Measurements from ENCODE around the gene AQP11.
A peak's percentile ranks its signal among the peaks of the same experiment; 100 is the strongest.

The AQP11 gene

DNA sequence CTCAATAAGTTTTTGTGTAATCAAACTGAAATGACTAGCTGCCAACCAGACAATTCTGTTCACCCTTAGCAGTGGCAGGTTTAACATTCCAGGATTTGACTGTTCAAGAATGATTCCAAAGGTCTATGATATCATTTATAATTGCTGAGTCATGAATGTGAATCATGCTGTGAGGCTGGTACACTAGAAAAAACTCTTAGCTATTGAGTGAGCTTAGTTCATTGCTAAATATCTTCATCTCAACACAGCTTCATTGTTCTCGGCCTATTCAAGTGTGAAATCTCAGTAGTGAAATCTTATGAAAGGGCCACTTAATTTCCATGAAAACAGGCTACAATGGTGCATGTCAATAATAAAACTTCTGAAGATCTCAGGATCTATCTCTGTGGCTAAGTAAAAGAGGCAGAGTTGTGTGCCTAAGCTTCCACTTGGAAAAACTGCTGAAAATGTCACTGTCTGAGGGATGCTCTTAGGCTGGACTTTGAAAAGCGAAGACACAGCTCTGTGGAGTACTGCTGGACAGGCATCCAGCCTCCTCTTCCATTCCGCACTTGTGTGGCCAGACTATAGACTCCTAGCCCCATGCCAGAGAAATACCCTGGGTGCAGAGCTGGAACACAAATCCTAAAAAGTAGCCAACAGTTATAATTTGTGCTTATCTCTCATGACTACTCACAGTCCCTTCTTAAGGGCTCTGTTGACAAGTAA is 12.8 kb downstream of the AQP11 start:
- TF ChIP-seq, protein P1, sequence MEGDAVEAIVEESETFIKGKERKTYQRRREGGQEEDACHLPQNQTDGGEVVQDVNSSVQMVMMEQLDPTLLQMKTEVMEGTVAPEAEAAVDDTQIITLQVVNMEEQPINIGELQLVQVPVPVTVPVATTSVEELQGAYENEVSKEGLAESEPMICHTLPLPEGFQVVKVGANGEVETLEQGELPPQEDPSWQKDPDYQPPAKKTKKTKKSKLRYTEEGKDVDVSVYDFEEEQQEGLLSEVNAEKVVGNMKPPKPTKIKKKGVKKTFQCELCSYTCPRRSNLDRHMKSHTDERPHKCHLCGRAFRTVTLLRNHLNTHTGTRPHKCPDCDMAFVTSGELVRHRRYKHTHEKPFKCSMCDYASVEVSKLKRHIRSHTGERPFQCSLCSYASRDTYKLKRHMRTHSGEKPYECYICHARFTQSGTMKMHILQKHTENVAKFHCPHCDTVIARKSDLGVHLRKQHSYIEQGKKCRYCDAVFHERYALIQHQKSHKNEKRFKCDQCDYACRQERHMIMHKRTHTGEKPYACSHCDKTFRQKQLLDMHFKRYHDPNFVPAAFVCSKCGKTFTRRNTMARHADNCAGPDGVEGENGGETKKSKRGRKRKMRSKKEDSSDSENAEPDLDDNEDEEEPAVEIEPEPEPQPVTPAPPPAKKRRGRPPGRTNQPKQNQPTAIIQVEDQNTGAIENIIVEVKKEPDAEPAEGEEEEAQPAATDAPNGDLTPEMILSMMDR (IDR thresholded peaks at IDR 0.05; ENCODE audit: low read depth, low read length, missing control alignments), result no peak
- Histone ChIP-seq H3K27me3 (replicated peaks) (no peaks in the 10 kb centered on the region), H3K27ac (peak overlapping the region; percentile 66), H3K36me3 (replicated peaks) (no peaks in the 10 kb centered on the region), H3K4me3 (ENCODE audit: low read depth, low read length) (no peak overlapping the region)
- DNase-seq, result peak; percentile 69
- in situ Hi-C loops (cut with HindIII; ENCODE audit: low pct_ligation_motif_present, low sequenced_read_pairs), result no loop called here

- TF ChIP-seq, protein P1 (IDR thresholded peaks at IDR 0.05; ENCODE audit: low read depth, low read length, missing control alignments), result no peak
- H3K36me3 ChIP-seq (replicated peaks), result no peaks in the 10 kb centered on the region
- H3K27ac ChIP-seq, result no peak overlapping the region
- H3K27me3 ChIP-seq (replicated peaks), result no peaks in the 10 kb centered on the region
- no peak overlapping the region for H3K4me3 ChIP-seq (ENCODE audit: low read depth, low read length)
- in situ Hi-C loops (cut with HindIII; ENCODE audit: low pct_ligation_motif_present, low sequenced_read_pairs), result no loop called here
- no peak for DNase-seq
Observed at GRCh38 chr11:77604281-77604680, 14.5 kb downstream of the AQP11 start.

- no peak overlapping the region for H3K27ac ChIP-seq
- DNase-seq, result no peak
- in situ Hi-C loops (cut with HindIII; ENCODE audit: low pct_ligation_motif_present, low sequenced_read_pairs), result no loop called here
- H3K4me3 ChIP-seq (ENCODE audit: low read depth, low read length), result no peak overlapping the region
- H3K36me3 ChIP-seq (replicated peaks), result peaks cover 14% of the 10 kb centered on the region
- TF ChIP-seq, protein P1 (IDR thresholded peaks at IDR 0.05; ENCODE audit: low read depth, low read length, missing control alignments), result no peak
- H3K27me3 ChIP-seq (replicated peaks), result no peaks in the 10 kb centered on the region
Observed at GRCh38 chr11:77609234-77609633, 19.5 kb downstream of the AQP11 start.

GRCh38 chr11:77611921-77612320 is 22.2 kb downstream of the AQP11 start:
- in situ Hi-C loops (cut with HindIII; ENCODE audit: low pct_ligation_motif_present, low sequenced_read_pairs), result no loop called here
- Histone ChIP-seq H3K27me3 (replicated peaks) (no peaks in the 10 kb centered on the region), H3K27ac (no peak overlapping the region), H3K36me3 (replicated peaks) (peaks cover 31% of the 10 kb centered on the region), H3K4me3 (ENCODE audit: low read depth, low read length) (no peak overlapping the region)
- TF ChIP-seq, protein P1 (IDR thresholded peaks at IDR 0.05; ENCODE audit: low read depth, low read length, missing control alignments), result no peak
- no peak for DNase-seq

DNA sequence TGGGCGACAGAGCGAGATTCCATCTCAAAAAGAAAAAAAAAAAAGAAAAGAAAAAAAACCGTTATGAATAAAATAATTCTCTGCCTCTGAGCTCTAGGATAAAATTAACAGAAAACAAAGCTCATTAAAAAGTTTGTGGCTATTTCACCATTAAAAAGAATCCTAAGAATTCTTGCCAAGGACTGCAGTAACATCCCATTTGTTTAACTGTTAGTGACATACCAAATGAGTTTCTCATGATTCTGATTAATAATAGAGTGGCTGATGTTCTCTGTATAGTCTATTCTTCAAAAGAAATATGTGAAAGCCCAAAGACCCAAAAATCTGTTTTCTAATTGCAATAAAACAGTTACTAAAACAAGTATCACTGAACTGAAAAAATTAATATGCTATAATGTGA is 28.1 kb downstream of the AQP11 start:
- DNase-seq, result no peak
- H3K36me3 ChIP-seq (replicated peaks), result peaks cover 37% of the 10 kb centered on the region
- TF ChIP-seq, protein P1 (IDR thresholded peaks at IDR 0.05; ENCODE audit: low read depth, low read length, missing control alignments), result no peak

More for the DNA sequence above, 28.1 kb downstream of the AQP11 start:
- Histone ChIP-seq H3K4me3 (ENCODE audit: low read depth, low read length) (no peak overlapping the region), H3K27ac (no peak overlapping the region), H3K27me3 (replicated peaks) (no peaks in the 10 kb centered on the region)
- in situ Hi-C loops (cut with HindIII; ENCODE audit: low pct_ligation_motif_present, low sequenced_read_pairs), result no loop called here
